CD14-positive monocyte (primary cell): ENCODE results near the gene PHACTR3. TPM values are rescaled to one million over a fixed set of nuclear protein-coding genes. Genes with fewer than 3 reads are reported as not detected.

Experiments
- DNase-seq, 3 donors: peaks; one replicate each; pipeline ENCODE4 v3.0.0-alpha.2; 2011 to 2022
- H2AFZ ChIP-seq: 2 replicates; pipeline ENCODE4 v1.6.0; 2012; ENCODE audit warnings: mild to moderate bottlenecking, low read depth, low read length, inconsistent platforms; ENCODE audit not compliant: insufficient read depth, poor library complexity, severe bottlenecking
- H3K27ac ChIP-seq, 2 donors: 1 replicate in 1 of 2; 2 replicates in 1 of 2; pipeline ENCODE4 v1.5.1; 2012 to 2013; ENCODE audit warnings: low read length in 2 of 2, control low read depth in 1 of 2, inconsistent platforms in 1 of 2, low read depth in 1 of 2, mild to moderate bottlenecking in 1 of 2
- H3K27me3 ChIP-seq, 2 donors: one replicate each; pipeline versions ENCODE4 v1.6.0 to v1.6.1; 2011 to 2013; ENCODE audit warnings: low read length in 2 of 2; ENCODE audit not compliant: control insufficient read depth in 2 of 2, insufficient read depth in 2 of 2
- H3K36me3 ChIP-seq, 2 donors: replicated peaks in 1 of 2; 1 replicate in 1 of 2; 2 replicates in 1 of 2; pipeline versions ENCODE4 v1.5.1 to v1.6.1; 2012 to 2013; ENCODE audit warnings: low read length in 2 of 2, control low read depth in 1 of 2, inconsistent platforms in 1 of 2, mild to moderate bottlenecking in 1 of 2; ENCODE audit not compliant: insufficient read depth in 2 of 2, control insufficient read depth in 1 of 2
- H3K4me1 ChIP-seq, 2 donors: 1 replicate in 1 of 2; 2 replicates in 1 of 2; pipeline versions ENCODE4 v1.5.1 to v1.6.1; 2012 to 2013; ENCODE audit warnings: low read length in 2 of 2, control low read depth in 1 of 2, inconsistent platforms in 1 of 2, mild to moderate bottlenecking in 1 of 2, moderate library complexity in 1 of 2; ENCODE audit not compliant: insufficient read depth in 2 of 2, control insufficient read depth in 1 of 2
- H3K4me2 ChIP-seq: replicated peaks from 2 replicates; pipeline ENCODE3; 2012; ENCODE audit warnings: low read length, moderate library complexity, mild to moderate bottlenecking; ENCODE audit not compliant: poor library complexity, severe bottlenecking; ENCODE audit errors: extremely low read depth
- H3K4me3 ChIP-seq, 3 experiments: fragments of 200-600 bp in 1 of 3; sonication (generic) in 1 of 3; replicated peaks in 1 of 3; 1 replicate in 2 of 3; 2 replicates in 1 of 3; pipeline ENCODE4 v1.5.1; 2011 to 2013; ENCODE audit warnings: low read length in 3 of 3, mild to moderate bottlenecking in 3 of 3, control low read depth in 2 of 3, low read depth in 2 of 3, inconsistent platforms in 1 of 3, moderate library complexity in 1 of 3
- H3K79me2 ChIP-seq: 2 replicates; pipeline ENCODE4 v1.6.0; 2012; ENCODE audit warnings: mild to moderate bottlenecking, control low read depth, inconsistent platforms, low read length, moderate library complexity; ENCODE audit not compliant: insufficient read depth
- H3K9ac ChIP-seq: 2 replicates; pipeline ENCODE4 v1.6.0; 2017; ENCODE audit warnings: low read length, mild to moderate bottlenecking; ENCODE audit not compliant: insufficient read depth, poor library complexity, severe bottlenecking
- H3K9me3 ChIP-seq, 2 donors: replicated peaks in 1 of 2; 1 replicate in 1 of 2; 2 replicates in 1 of 2; pipeline versions ENCODE4 v1.5.1 to v1.6.1; 2012 to 2013; ENCODE audit warnings: low read length in 2 of 2, control low read depth in 1 of 2; ENCODE audit not compliant: control insufficient read depth in 1 of 2, insufficient read depth in 1 of 2
- H4K20me1 ChIP-seq: 2 replicates; pipeline ENCODE4 v1.6.0; 2012; ENCODE audit warnings: mild to moderate bottlenecking, low read length, control low read depth, moderate library complexity; ENCODE audit not compliant: insufficient read depth
- H3K27ac Mint-ChIP-seq, 7 donors: one replicate each; pipeline ENCODE4 v1.8.0; 2020; ENCODE audit warnings: mild to moderate bottlenecking in 7 of 7, mixed read lengths in 7 of 7, moderate library complexity in 6 of 7, inconsistent platforms in 2 of 7
- H3K27me3 Mint-ChIP-seq, 3 donors: one replicate each; pipeline ENCODE4 v1.8.0; 2021 to 2022; ENCODE audit warnings: low read depth in 3 of 3, mild to moderate bottlenecking in 3 of 3, mixed read lengths in 3 of 3, moderate library complexity in 3 of 3, inconsistent platforms in 1 of 3
- H3K36me3 Mint-ChIP-seq, 2 donors: one replicate each; pipeline ENCODE4 v1.8.0; 2020; ENCODE audit warnings: mixed read lengths in 2 of 2, inconsistent platforms in 1 of 2, mild to moderate bottlenecking in 1 of 2
- H3K4me1 Mint-ChIP-seq: one replicate; pipeline ENCODE4 v1.8.0; 2020; ENCODE audit warnings: mild to moderate bottlenecking, mixed read lengths
- H3K4me3 Mint-ChIP-seq, 2 donors: one replicate each; pipeline ENCODE4 v1.8.0; 2020; ENCODE audit warnings: mild to moderate bottlenecking in 2 of 2, mixed read lengths in 2 of 2, moderate library complexity in 1 of 2
- H3K9me3 Mint-ChIP-seq, 7 donors: one replicate each; pipeline ENCODE4 v1.8.0; 2020 to 2022; ENCODE audit warnings: mixed read lengths in 7 of 7, mild to moderate bottlenecking in 6 of 7, moderate library complexity in 6 of 7, inconsistent platforms in 2 of 7
- CTCF ChIP-seq: fragments of 200-600 bp; IDR thresholded peaks from one replicate; pipeline ENCODE4 v1.8.0; 2022; ENCODE audit warnings: antibody characterized with exemption, mild to moderate bottlenecking
- WGBS: methylation state at CpG from one replicate; pipeline ENCODE4 v1.1.5; 2013; ENCODE audit warnings: missing lambda C conversion rate; ENCODE audit not compliant: insufficient coverage; 5-methylcytosine and 5-hydroxymethylcytosine counted together
- intact Hi-C, 2 donors: fragments of 100-400 bp; cut with micrococcal nuclease; formaldehyde crosslinking; loops; one replicate each; pipeline versions ENCODE4 v1.15.0 to v1.15.1; 2023
- polyA plus RNA-seq, 3 donors: library from polyadenylated mRNA; depleted of rRNA in 1 of 3; unstranded in 2 of 3; stranded (reverse) in 1 of 3; fragments of 300-500 nt in 2 of 3; fragments of >200 nt in 1 of 3; fragmentation: Illumina TruSeq in 2 of 3; gene quantifications; 1 replicate in 2 of 3; 2 replicates in 1 of 3; pipeline ENCODE4 v1.2.3, GENCODE V29; 2012 to 2021

The PHACTR3 gene
- polyA plus RNA-seq, 3 donors, result 0.11 to 0.17 TPM; not detected in 1

- intact Hi-C loops, result no loop called here
- Histone ChIP-seq H3K27ac (no peak overlapping the region), H3K9me3 (no peaks in the 10 kb centered on the region), H3K79me2 (no peaks in the 10 kb centered on the region), H3K4me1 (peaks cover 4% of the 10 kb centered on the region in 2 donors), H3K4me2 (no peak overlapping the region), H3K27me3 (no peaks in the 10 kb centered on the region), H3K4me3 (no peak overlapping the region), H2AFZ (no peak overlapping the region), H4K20me1 (no peaks in the 10 kb centered on the region), H3K36me3 (no peaks in the 10 kb centered on the region), H3K9ac (no peak overlapping the region)
- Mint-ChIP-seq H3K27ac (no peak overlapping the region), H3K9me3 (peaks cover 0 to 7% (median 0%) of the 10 kb centered on the region in 7 donors), H3K36me3 (no peaks in the 10 kb centered on the region), H3K27me3 (peaks cover 8 to 26% (median 24%) of the 10 kb centered on the region in 3 donors), H3K4me3 (no peak overlapping the region), H3K4me1 (peaks cover 5% of the 10 kb centered on the region)
- WGBS, result 92% methylated on average over 6 of the region's 11 CpGs
- no peak for TF ChIP-seq CTCF
- no peak for DNase-seq
Observed at GRCh38 chr20:59668926-59669850, 64.8 kb downstream of the PHACTR3 start.

GRCh38 chr20:59670786-59671492 is 66.6 kb downstream of the PHACTR3 start:
- no peak for TF ChIP-seq CTCF
- H3K36me3 ChIP-seq, result no peaks in the 10 kb centered on the region
- no peaks in the 10 kb centered on the region for H3K9me3 ChIP-seq
- no peaks in the 10 kb centered on the region for H3K79me2 ChIP-seq
- H3K9me3 Mint-ChIP-seq, result peaks cover 0 to 9% (median 0%) of the 10 kb centered on the region in 7 donors
- peaks cover 6% of the 10 kb centered on the region in 2 donors for H3K4me1 ChIP-seq
- no peak overlapping the region for H3K27ac Mint-ChIP-seq
- no peak overlapping the region for H3K4me3 ChIP-seq
- WGBS, result 79% methylated on average over 6 of the region's 9 CpGs
- no peak overlapping the region for H2AFZ ChIP-seq
- no peak overlapping the region for H3K9ac ChIP-seq
- no peak for DNase-seq
- no peak overlapping the region for H3K4me2 ChIP-seq
- H3K4me3 Mint-ChIP-seq, result no peak overlapping the region
- H3K27ac ChIP-seq, result no peak overlapping the region
- H3K27me3 Mint-ChIP-seq, result peaks cover 8 to 27% (median 25%) of the 10 kb centered on the region in 3 donors
- intact Hi-C loops, result no loop called here
- no peaks in the 10 kb centered on the region for H4K20me1 ChIP-seq
- peaks cover 7% of the 10 kb centered on the region for H3K4me1 Mint-ChIP-seq
- peaks cover 0 to 2% of the 10 kb centered on the region in 2 donors for H3K27me3 ChIP-seq
- no peaks in the 10 kb centered on the region for H3K36me3 Mint-ChIP-seq
